ENCODE measurements around the gene PRPSAP2.

PRPSAP2 gene

DNA sequence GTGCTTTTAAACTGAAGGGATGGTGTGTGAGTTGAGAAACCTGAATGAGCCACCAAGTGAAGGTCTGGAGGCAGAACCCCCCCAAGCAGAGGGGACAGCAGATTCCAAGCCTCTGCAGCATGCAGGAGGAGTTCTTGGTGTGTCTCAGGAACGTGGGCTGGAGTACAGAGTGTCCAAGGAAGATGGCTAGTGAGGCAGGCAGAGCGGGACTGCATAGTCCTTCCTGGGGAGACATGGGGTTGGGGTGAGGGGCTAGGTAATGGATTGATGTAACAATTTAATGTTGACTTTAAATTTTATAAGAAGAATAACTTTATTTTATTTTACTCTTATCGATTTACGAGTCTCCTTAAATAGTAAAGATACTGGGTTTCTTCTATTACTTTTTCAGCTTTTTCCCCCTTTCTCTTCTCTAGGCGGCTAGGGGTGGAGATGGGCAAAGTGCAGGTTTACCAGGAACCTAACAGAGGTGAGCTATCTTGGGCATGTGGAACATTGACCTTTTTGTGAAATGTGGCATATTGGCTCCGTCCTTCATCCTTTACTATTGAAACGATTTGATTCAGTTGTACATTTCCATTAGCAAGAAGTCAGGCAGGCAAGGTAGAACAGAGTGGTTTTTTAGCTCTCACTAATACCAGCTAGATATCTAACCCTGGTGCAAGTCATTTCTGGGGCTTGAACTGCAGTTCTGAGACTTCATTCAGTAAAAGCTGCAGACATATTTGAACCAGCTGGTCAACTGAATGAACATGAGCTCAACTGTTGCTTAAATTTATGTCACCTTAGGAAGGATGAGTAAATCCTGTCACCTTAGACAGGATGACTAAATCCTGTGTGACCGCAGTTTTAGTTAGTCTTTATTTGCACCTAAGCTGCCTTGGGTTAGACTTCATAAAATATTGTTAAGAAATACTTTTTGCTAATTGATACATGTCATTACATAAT is 9.2 kb downstream of the PRPSAP2 start:
- H3K4me3 ChIP-seq (replicated peaks; ENCODE audit: low read depth, low read length): no peak overlapping the region
- H3K27me3 ChIP-seq (replicated peaks; ENCODE audit: control insufficient read depth, insufficient read depth, low read length): no peaks in the 10 kb centered on the region
- DNase-seq (ENCODE audit: extremely low read depth, insufficient read length): no peak
- TF ChIP-seq, protein P1, sequence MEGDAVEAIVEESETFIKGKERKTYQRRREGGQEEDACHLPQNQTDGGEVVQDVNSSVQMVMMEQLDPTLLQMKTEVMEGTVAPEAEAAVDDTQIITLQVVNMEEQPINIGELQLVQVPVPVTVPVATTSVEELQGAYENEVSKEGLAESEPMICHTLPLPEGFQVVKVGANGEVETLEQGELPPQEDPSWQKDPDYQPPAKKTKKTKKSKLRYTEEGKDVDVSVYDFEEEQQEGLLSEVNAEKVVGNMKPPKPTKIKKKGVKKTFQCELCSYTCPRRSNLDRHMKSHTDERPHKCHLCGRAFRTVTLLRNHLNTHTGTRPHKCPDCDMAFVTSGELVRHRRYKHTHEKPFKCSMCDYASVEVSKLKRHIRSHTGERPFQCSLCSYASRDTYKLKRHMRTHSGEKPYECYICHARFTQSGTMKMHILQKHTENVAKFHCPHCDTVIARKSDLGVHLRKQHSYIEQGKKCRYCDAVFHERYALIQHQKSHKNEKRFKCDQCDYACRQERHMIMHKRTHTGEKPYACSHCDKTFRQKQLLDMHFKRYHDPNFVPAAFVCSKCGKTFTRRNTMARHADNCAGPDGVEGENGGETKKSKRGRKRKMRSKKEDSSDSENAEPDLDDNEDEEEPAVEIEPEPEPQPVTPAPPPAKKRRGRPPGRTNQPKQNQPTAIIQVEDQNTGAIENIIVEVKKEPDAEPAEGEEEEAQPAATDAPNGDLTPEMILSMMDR (IDR thresholded peaks at IDR 0.05; ENCODE audit: insufficient read depth, low read length, poor library complexity, severe bottlenecking): no peak
- peaks cover 12% of the 10 kb centered on the region for H3K36me3 ChIP-seq (ENCODE audit: control insufficient read depth, insufficient read depth, low read length)

- TF ChIP-seq, protein P1 (IDR thresholded peaks at IDR 0.05; ENCODE audit: insufficient read depth, low read length, poor library complexity, severe bottlenecking): no peak
- DNase-seq (ENCODE audit: extremely low read depth, insufficient read length): no peak
- Histone ChIP-seq H3K4me3 (replicated peaks; ENCODE audit: low read depth, low read length) (no peak overlapping the region), H3K36me3 (ENCODE audit: control insufficient read depth, insufficient read depth, low read length) (peaks cover 22% of the 10 kb centered on the region), H3K27me3 (replicated peaks; ENCODE audit: control insufficient read depth, insufficient read depth, low read length) (no peaks in the 10 kb centered on the region)
These were observed 19.2 kb downstream of the PRPSAP2 start for GRCh38 chr17:18877104-18877645.

DNA sequence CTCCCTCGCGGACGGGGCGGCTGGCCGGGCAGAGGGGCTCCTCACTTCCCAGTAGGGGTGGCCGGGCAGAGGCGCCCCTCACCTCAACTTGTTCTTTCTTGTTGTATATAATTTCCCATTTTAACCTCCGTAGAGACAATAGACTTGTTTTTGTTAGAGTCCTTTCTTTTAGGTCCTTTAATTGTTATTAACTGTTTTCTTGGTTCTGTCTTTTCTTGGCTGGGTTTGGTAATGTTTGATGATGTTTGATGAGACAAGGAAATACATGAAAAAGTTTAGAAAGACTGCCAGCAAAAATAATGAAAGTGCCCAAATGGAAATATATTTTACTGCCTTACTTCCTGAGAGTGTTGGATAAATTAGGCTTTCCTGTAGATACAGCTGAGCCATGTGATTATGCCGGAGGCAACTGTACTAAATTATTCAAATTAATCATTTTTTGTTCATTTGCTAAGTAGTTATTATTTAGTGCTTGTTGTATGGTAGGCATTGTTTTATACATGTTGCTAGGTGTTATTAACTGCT is 30.9 kb downstream of the PRPSAP2 start:
- TF ChIP-seq, protein P1 (IDR thresholded peaks at IDR 0.05; ENCODE audit: insufficient read depth, low read length, poor library complexity, severe bottlenecking): no peak
- Histone ChIP-seq H3K27me3 (replicated peaks; ENCODE audit: control insufficient read depth, insufficient read depth, low read length) (no peaks in the 10 kb centered on the region), H3K4me3 (replicated peaks; ENCODE audit: low read depth, low read length) (no peak overlapping the region), H3K36me3 (ENCODE audit: control insufficient read depth, insufficient read depth, low read length) (peaks cover 14% of the 10 kb centered on the region)
- DNase-seq (ENCODE audit: extremely low read depth, insufficient read length): no peak

- TF ChIP-seq, protein P1 (IDR thresholded peaks at IDR 0.05; ENCODE audit: insufficient read depth, low read length, poor library complexity, severe bottlenecking): no peak
- H3K4me3 ChIP-seq (replicated peaks; ENCODE audit: low read depth, low read length): no peak overlapping the region
- H3K27me3 ChIP-seq (replicated peaks; ENCODE audit: control insufficient read depth, insufficient read depth, low read length): no peaks in the 10 kb centered on the region
- H3K36me3 ChIP-seq (ENCODE audit: control insufficient read depth, insufficient read depth, low read length): peaks cover 13% of the 10 kb centered on the region
- no peak for DNase-seq (ENCODE audit: extremely low read depth, insufficient read length)
These were observed 31.7 kb downstream of the PRPSAP2 start for GRCh38 chr17:18889658-18890057.

- Histone ChIP-seq H3K4me3 (replicated peaks; ENCODE audit: low read depth, low read length) (no peak overlapping the region), H3K27me3 (replicated peaks; ENCODE audit: control insufficient read depth, insufficient read depth, low read length) (no peaks in the 10 kb centered on the region), H3K36me3 (ENCODE audit: control insufficient read depth, insufficient read depth, low read length) (peaks cover 6% of the 10 kb centered on the region)
- no peak for DNase-seq (ENCODE audit: extremely low read depth, insufficient read length)
- TF ChIP-seq, protein P1 (IDR thresholded peaks at IDR 0.05; ENCODE audit: insufficient read depth, low read length, poor library complexity, severe bottlenecking): no peak
These were observed 33.6 kb downstream of the PRPSAP2 start for GRCh38 chr17:18891541-18891940.
